Colon (tissue), 2 donors: ENCODE results near the gene TTC27.
"Not testable (repeated sequence)": the region's sequence is repeated elsewhere in the genome, so short reads cannot be mapped to it uniquely, and the experiment has no call there.

Source experiments
- FAIRE-seq: peaks from 2 replicates; lab custom pipeline; 2012; peaks lifted over from hg19 to GRCh38; lab: Jason Lieb, UNC
- donor health status: control.
- donor health status: control.

Gene TTC27

DNA sequence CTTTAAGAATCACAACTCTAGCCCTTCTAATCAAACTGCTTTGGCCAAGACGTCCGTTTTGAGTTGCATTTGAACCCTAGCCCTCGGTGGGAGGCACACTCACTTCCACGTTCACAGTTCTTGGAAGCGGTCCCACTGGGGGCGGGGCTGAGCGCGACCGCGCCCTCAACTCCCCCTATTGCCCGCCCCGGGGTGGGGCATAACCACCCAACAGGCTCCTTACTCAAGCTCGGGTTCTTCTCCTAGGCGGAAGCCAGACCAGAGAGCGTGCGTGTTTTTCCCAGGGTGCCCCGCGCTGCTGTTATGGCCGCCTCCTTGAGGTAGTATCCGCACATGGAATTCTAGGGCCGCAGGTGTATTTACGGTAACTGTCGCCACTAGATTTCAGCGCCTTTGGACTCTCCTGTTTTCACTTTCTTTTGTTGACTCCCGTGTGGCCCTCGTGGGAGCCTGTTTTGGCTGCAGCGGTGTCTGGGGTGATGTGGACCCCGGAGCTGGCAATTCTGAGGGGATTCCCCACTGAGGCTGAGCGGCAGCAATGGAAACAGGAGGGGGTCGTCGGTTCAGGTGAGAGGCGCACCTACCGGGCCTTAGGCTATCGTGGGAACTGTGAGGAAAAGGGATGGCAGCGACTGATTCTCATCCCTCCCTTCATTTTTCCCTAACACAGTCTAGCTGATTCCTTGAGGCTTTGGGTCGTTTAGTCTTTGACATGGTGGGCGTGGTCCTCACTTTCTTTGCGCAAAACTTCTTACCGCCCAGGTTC lies at the start of gene TTC27:
Gene TTC27, plus strand, starts transcription at position 237 of the 766 bp plus-strand sequence. Its CDS starts 243 bp downstream, at position 480.
- peak; percentile 5 for FAIRE-seq

DNA sequence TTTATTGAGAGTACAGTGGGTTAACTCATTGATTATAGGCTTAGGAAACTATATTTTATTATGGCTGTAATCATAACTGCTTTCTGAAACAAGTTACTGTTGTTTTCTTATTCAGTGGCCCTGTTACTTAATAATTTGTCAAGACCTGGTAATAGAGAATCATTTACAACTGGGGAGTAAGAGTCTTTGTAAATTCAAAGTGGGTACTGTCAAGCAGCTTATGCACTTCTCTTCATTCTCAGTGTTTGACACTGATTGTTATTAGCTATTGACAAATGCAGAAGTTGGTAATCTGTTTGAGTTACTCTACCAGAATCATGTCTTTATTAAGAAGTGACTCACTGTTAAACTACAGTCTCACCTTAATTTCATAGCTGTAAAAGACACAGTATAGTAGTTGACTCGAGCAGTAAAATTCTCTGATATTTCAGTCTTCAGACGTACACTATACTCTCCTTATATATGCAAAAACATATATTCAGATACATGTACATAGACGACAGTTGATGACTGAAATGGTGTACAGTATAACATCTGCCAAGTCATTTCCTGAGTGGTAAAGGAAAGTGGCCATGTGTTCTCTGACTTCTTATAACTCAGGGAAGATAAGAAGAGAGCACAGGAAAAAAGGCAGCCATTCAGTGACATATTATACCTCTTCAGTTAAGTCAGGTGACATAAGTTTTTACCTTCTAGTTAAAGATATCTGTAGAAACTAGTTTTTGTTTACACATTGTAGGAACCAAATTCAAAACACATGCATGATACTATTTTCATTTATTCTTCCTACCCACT lies 36.0 kb upstream of the TTC27 start:
- FAIRE-seq: no peak

- FAIRE-seq: peak; percentile 10
Measured at GRCh38 chr2:32594573-32594972, 33.3 kb upstream of the TTC27 start.

- no peak for FAIRE-seq
Measured at GRCh38 chr2:32611366-32611765, 16.5 kb upstream of the TTC27 start.

GRCh38 chr2:32611771-32612170 lies 16.1 kb upstream of the TTC27 start:
- no peak for FAIRE-seq

GRCh38 chr2:32614084-32614483 lies 13.8 kb upstream of the TTC27 start:
- no peak for FAIRE-seq

GRCh38 chr2:32617599-32618189 lies 10.2 kb upstream of the TTC27 start:
- no peak for FAIRE-seq

DNA sequence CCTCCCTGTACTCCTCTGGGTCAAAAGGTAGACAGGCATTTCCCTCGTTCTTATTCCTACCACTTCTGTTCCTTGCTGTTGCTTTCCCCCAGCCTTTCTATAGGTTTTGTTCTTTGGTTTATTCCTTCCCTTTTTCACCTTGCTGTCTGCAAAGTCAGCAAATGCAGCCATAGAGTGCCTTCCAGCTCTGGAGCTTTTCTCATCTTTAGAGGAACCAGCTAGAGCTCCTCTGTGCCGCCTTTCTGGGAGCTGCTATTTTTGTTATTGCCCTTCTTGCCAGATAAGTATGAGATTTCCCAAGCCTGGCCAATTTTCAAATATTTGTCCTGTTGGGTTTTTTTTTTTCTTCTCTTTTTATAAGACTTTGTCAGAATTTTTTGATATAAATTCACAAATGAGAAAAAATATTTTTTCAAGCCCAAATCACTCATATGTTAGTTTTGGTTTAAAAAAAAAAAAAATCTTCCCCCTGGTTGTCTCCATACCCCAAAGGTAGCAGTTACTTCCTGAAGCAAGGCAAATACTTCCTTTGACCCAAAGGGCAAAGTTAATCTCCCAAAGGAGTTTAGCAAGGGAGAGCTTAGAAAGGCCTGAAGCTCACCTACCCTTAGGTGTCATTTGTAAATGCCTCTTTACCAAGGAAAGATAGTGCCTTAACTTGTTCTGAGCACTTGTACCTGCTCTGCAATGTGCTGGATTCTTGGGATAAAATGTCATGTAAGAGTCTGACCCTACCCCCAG lies 5.1 kb upstream of the TTC27 start:
- FAIRE-seq: no peak

DNA sequence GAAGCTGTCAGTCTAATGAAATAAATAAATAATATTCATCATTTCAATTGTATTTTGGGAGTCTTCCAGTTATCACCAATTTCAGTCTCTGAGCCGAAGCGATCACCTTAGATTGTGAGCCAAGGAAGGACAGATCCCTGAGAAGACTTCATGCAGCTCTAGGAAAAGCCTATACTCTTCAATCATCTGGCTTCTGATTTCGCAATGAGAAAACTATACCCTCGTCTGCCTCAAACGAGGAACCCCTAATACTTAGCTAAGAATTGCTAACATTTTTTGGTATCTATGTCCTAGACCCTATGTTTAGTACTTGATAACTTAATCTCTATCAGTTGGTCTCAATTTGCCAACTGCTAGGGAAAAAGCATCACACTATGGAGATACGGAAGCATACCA lies 4.5 kb upstream of the TTC27 start:
- FAIRE-seq: no peak

DNA sequence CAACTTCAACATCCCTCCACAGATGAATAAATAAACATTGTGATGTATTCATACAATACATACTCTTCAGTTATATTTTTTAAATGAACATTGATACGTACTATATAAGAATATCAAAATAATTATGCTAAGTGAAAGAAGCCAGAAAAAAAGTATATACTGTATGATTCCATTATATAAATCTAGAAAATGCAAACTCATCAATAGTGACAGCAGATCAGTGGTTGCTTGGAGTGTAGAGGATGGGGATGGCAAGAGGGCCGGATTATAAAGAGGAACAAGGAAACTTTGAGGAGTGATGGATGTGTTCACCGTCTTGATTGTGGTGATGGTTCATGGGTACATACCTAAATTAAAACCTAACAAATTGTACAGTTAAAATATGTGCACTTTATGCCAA lies 3.0 kb upstream of the TTC27 start:
- no peak for FAIRE-seq

- no peak for FAIRE-seq
Measured at GRCh38 chr2:32626639-32627221, 1.1 kb upstream of the TTC27 start.

DNA sequence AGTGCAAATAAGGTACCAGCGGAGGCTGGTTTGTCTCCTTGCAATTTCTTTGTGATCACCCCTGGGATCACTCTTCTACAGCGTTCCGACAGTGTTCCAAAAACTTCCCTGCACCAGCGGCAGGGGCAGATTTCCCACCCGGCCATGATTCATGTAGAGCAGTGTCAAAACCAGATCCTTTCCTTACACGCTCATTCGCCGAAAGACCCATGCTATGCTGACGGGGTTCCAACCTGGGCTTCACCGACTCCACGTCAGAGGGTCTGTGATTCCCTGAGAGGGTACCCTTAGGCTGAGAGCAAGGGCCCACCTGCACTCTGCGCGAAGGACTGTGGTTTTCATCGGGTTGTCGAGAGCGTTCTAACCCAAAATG lies 423 bp upstream of the TTC27 start:
- no peak for FAIRE-seq

- FAIRE-seq: no peak
Measured at GRCh38 chr2:32632089-32632488, 4.2 kb downstream of the TTC27 start.

DNA sequence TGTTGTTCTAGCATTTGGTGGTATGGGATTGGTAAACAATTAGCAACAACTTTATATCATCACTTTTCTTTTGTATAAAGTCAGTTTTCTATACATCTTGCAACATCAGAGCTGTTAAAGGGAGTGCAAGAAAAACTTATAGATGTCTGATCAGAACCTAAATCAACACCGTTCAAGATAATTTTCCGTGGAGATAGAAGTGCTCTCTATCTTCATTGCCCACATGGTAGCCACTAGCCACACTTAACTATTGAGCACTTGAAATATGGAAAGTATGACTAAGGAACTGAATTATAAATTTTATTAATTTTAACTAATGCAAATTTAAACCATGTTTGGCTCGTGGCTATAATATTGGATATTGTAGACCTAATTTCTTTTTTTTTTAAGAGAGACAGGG lies 5.2 kb downstream of the TTC27 start:
- no peak for FAIRE-seq

DNA sequence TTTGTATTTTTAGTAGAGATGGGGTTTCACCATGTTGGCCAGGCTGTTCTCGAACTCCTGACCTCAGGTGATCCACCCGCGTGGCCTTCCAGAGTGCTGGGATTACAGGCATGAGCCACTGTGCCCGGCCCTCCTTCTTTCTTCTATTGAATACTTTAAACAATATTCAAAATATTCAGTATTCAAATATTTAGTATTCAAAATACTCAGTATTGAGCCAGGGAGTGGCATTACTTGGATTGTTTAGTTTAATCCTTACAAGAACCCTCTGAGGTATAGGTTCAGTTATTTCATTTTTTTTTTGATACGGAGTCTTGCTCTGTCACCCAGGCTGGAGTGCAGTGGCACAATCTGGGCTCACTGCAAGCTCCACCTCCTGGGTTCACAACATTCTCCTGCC lies 10.7 kb downstream of the TTC27 start:
- FAIRE-seq: not testable (repeated sequence)

- FAIRE-seq: no peak
Measured at GRCh38 chr2:32641180-32641579, 13.3 kb downstream of the TTC27 start.

GRCh38 chr2:32647180-32647651 lies 19.4 kb downstream of the TTC27 start:
- no peak for FAIRE-seq

- FAIRE-seq: no peak
Measured at GRCh38 chr2:32652555-32653209, 24.8 kb downstream of the TTC27 start.

- no peak for FAIRE-seq
Measured at GRCh38 chr2:32656069-32656468, 28.2 kb downstream of the TTC27 start.

GRCh38 chr2:32663864-32664263 lies 36.0 kb downstream of the TTC27 start:
- no peak for FAIRE-seq

DNA sequence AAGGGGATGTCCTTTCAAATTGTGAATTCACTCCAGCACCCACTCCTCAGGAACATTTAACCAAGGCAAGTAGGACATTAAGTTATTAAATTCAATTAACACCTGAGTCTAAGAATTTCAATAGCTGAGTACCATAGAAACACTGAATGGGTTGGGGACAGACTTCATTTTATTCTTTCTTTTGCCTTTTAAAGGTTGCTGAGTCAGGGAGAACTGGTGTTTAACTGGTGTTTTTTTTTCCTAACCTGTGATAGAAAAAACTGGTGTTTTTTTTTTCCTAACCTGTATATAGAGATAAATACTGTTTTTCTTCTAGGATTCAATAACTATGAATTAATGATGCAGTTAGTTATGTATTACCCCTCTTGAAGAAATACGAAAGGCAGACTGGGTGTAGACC lies 38.9 kb downstream of the TTC27 start:
- no peak for FAIRE-seq
